CD8-positive, alpha-beta memory T cell (primary cell): ENCODE data around the gene NLGN2. TPM values are rescaled to one million over a fixed set of nuclear protein-coding genes. Genes with fewer than 3 reads are reported as not detected.

Source experiments
- CTCF ChIA-PET: fragments of 350-600 bp; sonication (Branson Sonifier 250); formaldehyde crosslinking; loops from one replicate; lab custom pipeline; 2021; ENCODE audit warnings: antibody characterized with exemption; lab: Charles Lee
- POLR2A ChIA-PET: fragments of 350-600 bp; sonication (Branson Sonifier 250); formaldehyde crosslinking; loops from one replicate; lab custom pipeline; 2021; ENCODE audit warnings: antibody characterized with exemption; lab: Charles Lee
- DNase-seq, 5 donors: peaks; one replicate each; pipeline versions ENCODE4 v3.0.0 to v3.0.0-alpha.2; 2020 to 2022; ENCODE audit warnings: mixed read lengths in 1 of 5
- H3K27ac ChIP-seq: one replicate; pipeline ENCODE4 v1.7.0; 2013; ENCODE audit warnings: low read depth, mild to moderate bottlenecking, low read length, moderate library complexity
- H3K27me3 ChIP-seq: 2 replicates; pipeline ENCODE4 v1.7.0; 2013; ENCODE audit warnings: low read length, mild to moderate bottlenecking; ENCODE audit not compliant: insufficient read depth, poor library complexity, severe bottlenecking
- H3K36me3 ChIP-seq: 2 replicates; pipeline ENCODE4 v1.7.0; 2013; ENCODE audit warnings: mild to moderate bottlenecking, low read length, moderate library complexity; ENCODE audit not compliant: insufficient read depth
- H3K4me1 ChIP-seq: 2 replicates; pipeline ENCODE4 v1.7.0; 2013; ENCODE audit warnings: mild to moderate bottlenecking, low read length, moderate library complexity; ENCODE audit not compliant: insufficient read depth
- H3K4me3 ChIP-seq: 2 replicates; pipeline ENCODE4 v1.7.0; 2013; ENCODE audit warnings: mild to moderate bottlenecking, low read length
- H3K9me3 ChIP-seq: 2 replicates; pipeline ENCODE4 v1.7.0; 2013; ENCODE audit warnings: mild to moderate bottlenecking, low read length
- H3K27ac Mint-ChIP-seq, 8 donors: one replicate each; pipeline ENCODE4 v1.8.0; 2020 to 2021; ENCODE audit warnings: mixed read lengths in 8 of 8, mild to moderate bottlenecking in 6 of 8, inconsistent platforms in 3 of 8, moderate library complexity in 3 of 8
- H3K27me3 Mint-ChIP-seq, 2 donors: one replicate each; pipeline ENCODE4 v1.8.0; 2020 to 2021; ENCODE audit warnings: mixed read lengths in 2 of 2, mild to moderate bottlenecking in 1 of 2, moderate library complexity in 1 of 2
- H3K36me3 Mint-ChIP-seq, 3 donors: one replicate each; pipeline ENCODE4 v1.8.0; 2020 to 2021; ENCODE audit warnings: mixed read lengths in 3 of 3, inconsistent platforms in 1 of 3, mild to moderate bottlenecking in 1 of 3
- H3K4me1 Mint-ChIP-seq, 3 donors: one replicate each; pipeline ENCODE4 v1.8.0; 2020 to 2021; ENCODE audit warnings: mixed read lengths in 3 of 3, inconsistent platforms in 1 of 3, mild to moderate bottlenecking in 1 of 3
- H3K4me3 Mint-ChIP-seq, 7 donors: one replicate each; pipeline ENCODE4 v1.8.0; 2020 to 2021; ENCODE audit warnings: mixed read lengths in 7 of 7, mild to moderate bottlenecking in 6 of 7, moderate library complexity in 4 of 7, inconsistent platforms in 2 of 7
- H3K9me3 Mint-ChIP-seq, 5 donors: one replicate each; pipeline ENCODE4 v1.8.0; 2020 to 2022; ENCODE audit warnings: mixed read lengths in 5 of 5, mild to moderate bottlenecking in 3 of 5, moderate library complexity in 2 of 5, inconsistent platforms in 1 of 5
- polyA plus RNA-seq: library from polyadenylated mRNA; unstranded; fragments of 300-500 nt; fragmentation: Illumina TruSeq; gene quantifications from one replicate; pipeline ENCODE4 v1.2.3, GENCODE V29; 2021
- total RNA-seq, 2 experiments: library from RNA; stranded (reverse); gene quantifications; one replicate each; pipeline ENCODE4 v1.2.3, GENCODE V29; 2021

Gene NLGN2
- total and polyA plus RNA-seq, 3 experiments from 2014 or later = 0.06 to 6.6 (median 5.6) TPM

- no peaks in the 10 kb centered on the region for H3K27me3 Mint-ChIP-seq
- H3K27ac Mint-ChIP-seq = no peak overlapping the region
- Histone ChIP-seq H3K9me3 (no peaks in the 10 kb centered on the region), H3K27ac (no peak overlapping the region), H3K27me3 (no peaks in the 10 kb centered on the region), H3K4me3 (no peak overlapping the region), H3K4me1 (peaks cover 8% of the 10 kb centered on the region), H3K36me3 (no peaks in the 10 kb centered on the region)
- CTCF ChIA-PET = interaction anchor here (1.0 to 1.9 kb wide), 2 partner anchors 10 to 32 kb away, joined by 3 to 4 read pairs; no protein-coding TSS in a partner anchor
- peaks cover 10 to 49% (median 19%) of the 10 kb centered on the region in 3 donors for H3K4me1 Mint-ChIP-seq
- no peak for DNase-seq
- POLR2A ChIA-PET = no interaction called here
- no peak overlapping the region for H3K4me3 Mint-ChIP-seq
- H3K36me3 Mint-ChIP-seq = peaks cover 0 to 35% (median 0%) of the 10 kb centered on the region in 3 donors
- no peaks in the 10 kb centered on the region for H3K9me3 Mint-ChIP-seq
Observed at GRCh38 chr17:7468804-7469389, 61.3 kb downstream of the NLGN2 start.

Other genes starting within 250 kb of the NLGN2 start
Only the 30 nearest of the 39 such genes appear.
- 10 to 100 TPM; 61.8 to 65.5 TPM for gene DVL2, start 173.3 kb upstream of the NLGN2 start, total RNA-seq
- gene DVL2, start 173.3 kb upstream of the NLGN2 start, polyA plus RNA-seq = 24.0 TPM
- 10 to 100 TPM; 48.0 to 51.9 TPM for gene PHF23, start 168.4 kb upstream of the NLGN2 start, total RNA-seq
- 25.8 TPM for gene PHF23, start 168.4 kb upstream of the NLGN2 start, polyA plus RNA-seq
- 100 to 1,000 TPM; 156 to 165 TPM for gene GABARAP, start 165.4 kb upstream of the NLGN2 start, total RNA-seq
- gene GABARAP, start 165.4 kb upstream of the NLGN2 start, polyA plus RNA-seq = 914 TPM
- 100 to 1,000 TPM; 224 to 240 TPM for gene CTDNEP1, start 156.1 kb upstream of the NLGN2 start, total RNA-seq
- gene CTDNEP1, start 156.1 kb upstream of the NLGN2 start, polyA plus RNA-seq = 57.1 TPM
- gene ELP5, start 155.6 kb upstream of the NLGN2 start, total RNA-seq = 100 to 1,000 TPM; 106 to 111 TPM
- 84.8 TPM for gene ELP5, start 155.6 kb upstream of the NLGN2 start, polyA plus RNA-seq
- gene CLDN7, start 145.4 kb upstream of the NLGN2 start, total RNA-seq = 1 to 10 TPM in 1 of 2 experiments, under 1 TPM in 1; 0.63 to 1.1 TPM
- gene CLDN7, start 145.4 kb upstream of the NLGN2 start, polyA plus RNA-seq = 2.1 TPM
- gene SLC2A4, start 126.1 kb upstream of the NLGN2 start, total RNA-seq = under 1 TPM; 0.18 to 0.24 TPM
- gene SLC2A4, start 126.1 kb upstream of the NLGN2 start, polyA plus RNA-seq = not detected
- gene YBX2, start 113.2 kb upstream of the NLGN2 start, total RNA-seq = under 1 TPM; 0.07 to 0.26 TPM
- gene YBX2, start 113.2 kb upstream of the NLGN2 start, polyA plus RNA-seq = not detected
- 1,000 to 10,000 TPM; 1,533 to 1,595 TPM for gene EIF5A, start 100.2 kb upstream of the NLGN2 start, total RNA-seq
- 230 TPM for gene EIF5A, start 100.2 kb upstream of the NLGN2 start, polyA plus RNA-seq
- gene GPS2, start 92.5 kb upstream of the NLGN2 start, total RNA-seq = 10 to 100 TPM; 81.1 to 85.2 TPM
- gene GPS2, start 92.5 kb upstream of the NLGN2 start, polyA plus RNA-seq = 116 TPM
- gene NEURL4, start 78.5 kb upstream of the NLGN2 start, total RNA-seq = 10 to 100 TPM; 60.1 to 60.7 TPM
- gene NEURL4, start 78.5 kb upstream of the NLGN2 start, polyA plus RNA-seq = 2.7 TPM
- gene ACAP1, start 71.3 kb upstream of the NLGN2 start, total RNA-seq = 100 to 1,000 TPM; 216 to 225 TPM
- gene ACAP1, start 71.3 kb upstream of the NLGN2 start, polyA plus RNA-seq = 274 TPM
- 1 to 10 TPM; 4.6 to 5.1 TPM for gene KCTD11, start 55.7 kb upstream of the NLGN2 start, total RNA-seq
- gene KCTD11, start 55.7 kb upstream of the NLGN2 start, polyA plus RNA-seq = 1.9 TPM
- gene TMEM95, start 52.7 kb upstream of the NLGN2 start, total RNA-seq = not detected
- gene TMEM95, start 52.7 kb upstream of the NLGN2 start, polyA plus RNA-seq = not detected
- 1 to 10 TPM; 4.4 to 5.8 TPM for gene TNK1, start 26.8 kb upstream of the NLGN2 start, total RNA-seq
- gene TNK1, start 26.8 kb upstream of the NLGN2 start, polyA plus RNA-seq = 3.1 TPM
- 10 to 100 TPM; 79.1 to 81.6 TPM for gene PLSCR3, start 13.3 kb upstream of the NLGN2 start, total RNA-seq
- 152 TPM for gene PLSCR3, start 13.3 kb upstream of the NLGN2 start, polyA plus RNA-seq
- gene TMEM256, start 3.7 kb upstream of the NLGN2 start, total RNA-seq = 10 to 100 TPM; 45.4 to 51.4 TPM
- 62.4 TPM for gene TMEM256, start 3.7 kb upstream of the NLGN2 start, polyA plus RNA-seq
- gene SPEM1, start 12.5 kb downstream of the NLGN2 start, total RNA-seq = not detected
- gene SPEM1, start 12.5 kb downstream of the NLGN2 start, polyA plus RNA-seq = not detected
- gene SPEM2, start 17.8 kb downstream of the NLGN2 start, total RNA-seq = not detected
- not detected for gene SPEM2, start 17.8 kb downstream of the NLGN2 start, polyA plus RNA-seq
- gene SPEM3, start 21.0 kb downstream of the NLGN2 start, total RNA-seq = not detected
- not detected for gene SPEM3, start 21.0 kb downstream of the NLGN2 start, polyA plus RNA-seq
- gene TMEM102, start 27.6 kb downstream of the NLGN2 start, total RNA-seq = 10 to 100 TPM; 11.1 to 11.9 TPM
- gene TMEM102, start 27.6 kb downstream of the NLGN2 start, polyA plus RNA-seq = 23.3 TPM
- 1 to 10 TPM in 1 of 2 experiments, under 1 TPM in 1; 0.85 to 1.1 TPM for gene FGF11, start 31.7 kb downstream of the NLGN2 start, total RNA-seq
- gene FGF11, start 31.7 kb downstream of the NLGN2 start, polyA plus RNA-seq = 0.12 TPM
- 1 to 10 TPM; 6.0 to 6.3 TPM for gene CHRNB1, start 37.2 kb downstream of the NLGN2 start, total RNA-seq
- gene CHRNB1, start 37.2 kb downstream of the NLGN2 start, polyA plus RNA-seq = 24.7 TPM
- gene ZBTB4, start 71.8 kb downstream of the NLGN2 start, total RNA-seq = 10 to 100 TPM; 22.8 to 23.1 TPM
- 24.1 TPM for gene ZBTB4, start 71.8 kb downstream of the NLGN2 start, polyA plus RNA-seq
- not detected for gene SLC35G6, start 73.6 kb downstream of the NLGN2 start, total RNA-seq
- gene SLC35G6, start 73.6 kb downstream of the NLGN2 start, polyA plus RNA-seq = 0.12 TPM
- gene POLR2A, start 76.5 kb downstream of the NLGN2 start, total RNA-seq = 100 to 1,000 TPM; 190 to 192 TPM
- gene POLR2A, start 76.5 kb downstream of the NLGN2 start, polyA plus RNA-seq = 69.6 TPM
- 10 to 100 TPM; 18.6 to 22.5 TPM for gene TNFSF12, start 141.2 kb downstream of the NLGN2 start, total RNA-seq
- gene TNFSF12, start 141.2 kb downstream of the NLGN2 start, polyA plus RNA-seq = 60.8 TPM
- 1 to 10 TPM in 1 of 2 experiments, under 1 TPM in 1; 0.80 to 1.6 TPM for gene TNFSF13, start 150.9 kb downstream of the NLGN2 start, total RNA-seq
- not detected for gene TNFSF13, start 150.9 kb downstream of the NLGN2 start, polyA plus RNA-seq
- 100 to 1,000 TPM; 111 to 121 TPM for gene SENP3, start 154.1 kb downstream of the NLGN2 start, total RNA-seq
- 12.0 TPM for gene SENP3, start 154.1 kb downstream of the NLGN2 start, polyA plus RNA-seq
- gene CD68, start 171.8 kb downstream of the NLGN2 start, total RNA-seq = 10 to 100 TPM; 11.1 to 12.7 TPM
- 1.2 TPM for gene CD68, start 171.8 kb downstream of the NLGN2 start, polyA plus RNA-seq